Measurements from ENCODE around the gene APOA1.
A peak's percentile ranks its signal among the peaks of the same experiment; 100 is the strongest.

Gene APOA1

GRCh38 chr11:116835791-116836631 is 1.4 kb downstream of the APOA1 start (continued):
- TF ChIP-seq ZBTB26 (tag by site-specific recombination; optimal IDR thresholded peaks at IDR 0.05) (peak; percentile 98), GLIS1 (tag by site-specific recombination; IDR thresholded peaks at IDR 0.05) (peak; percentile 96), ZBTB8A (tag by site-specific recombination; IDR thresholded peaks at IDR 0.05) (0 out of 2 replicates have a peak, but pooled peaks have one; percentile 3), ZNF645 (tag by site-specific recombination; IDR thresholded peaks at IDR 0.05) (no peak), ZBTB17 (tag by site-specific recombination; IDR thresholded peaks at IDR 0.05) (peak; percentile 56), ZNF561 (tag by site-specific recombination; IDR thresholded peaks at IDR 0.05; ENCODE audit: borderline replicate concordance) (peak; percentile 51; the same call in 1 of the 2 replicates), SP3 (tag by site-specific recombination; IDR thresholded peaks at IDR 0.05) (no peak), ZNF585B (tag by site-specific recombination; IDR thresholded peaks at IDR 0.05) (no peak), ZNF654 (tag by site-specific recombination; IDR thresholded peaks at IDR 0.05; ENCODE audit: low read depth) (peak; percentile 40), SALL2 (tag by site-specific recombination; IDR thresholded peaks at IDR 0.05; ENCODE audit: borderline replicate concordance) (no peak), ZNF629 (tag by site-specific recombination; IDR thresholded peaks at IDR 0.05) (peak; percentile 46; the same call in 1 of the 2 replicates), ZNF324 (tag by site-specific recombination; IDR thresholded peaks at IDR 0.05) (peak; percentile 63; the same call in 1 of the 2 replicates), KLF17 (tag by site-specific recombination; IDR thresholded peaks at IDR 0.05) (no peak), ZNF610 (tag by site-specific recombination; IDR thresholded peaks at IDR 0.05; ENCODE audit: borderline replicate concordance) (peak; percentile 80; the same call in 1 of the 2 replicates), ZNF600 (tag by site-specific recombination; IDR thresholded peaks at IDR 0.05) (peak; percentile 44), ZBTB7A (tag by site-specific recombination; IDR thresholded peaks at IDR 0.05; ENCODE audit: low read depth) (no peak), ZNF449 (tag by site-specific recombination; IDR thresholded peaks at IDR 0.05) (peak; percentile 49), ZNF48 (tag by site-specific recombination; IDR thresholded peaks at IDR 0.05) (no peak), ZNF114 (tag by site-specific recombination; IDR thresholded peaks at IDR 0.05) (no peak), TRIM28 (IDR thresholded peaks at IDR 0.05; ENCODE audit: borderline replicate concordance, low read length) (peak; percentile 100), SP7 (tag by site-specific recombination; IDR thresholded peaks at IDR 0.05) (peak; percentile 50; the same call in 1 of the 2 replicates), ZNF16 (tag by site-specific recombination; IDR thresholded peaks at IDR 0.05; ENCODE audit: low read depth) (no peak)
